H9 (cell line): Measurements from ENCODE around the gene CFAP45. TPM values are rescaled to one million over a fixed set of nuclear protein-coding genes. Genes with fewer than 3 reads are reported as not detected.

Experiments used
- DNase-seq: peaks from one replicate; pipeline ENCODE4 v3.0.0-alpha.2; 2017
- H2AFZ ChIP-seq: one replicate; pipeline ENCODE4 v1.6.1; 2013; ENCODE audit warnings: mild to moderate bottlenecking, low read length, control low read depth, moderate library complexity
- H2AK5ac ChIP-seq: 2 replicates; pipeline ENCODE4 v1.6.1; 2013; ENCODE audit warnings: low read length, control low read depth, mixed read lengths; ENCODE audit not compliant: insufficient read length
- H2BK120ac ChIP-seq: one replicate; pipeline ENCODE4 v1.6.1; 2013; ENCODE audit warnings: low read depth, mild to moderate bottlenecking, low read length, control low read depth, inconsistent platforms; ENCODE audit not compliant: poor library complexity, severe bottlenecking
- H2BK12ac ChIP-seq: 2 replicates; pipeline ENCODE4 v1.6.1; 2013; ENCODE audit warnings: low read length, control low read depth, mixed read lengths, low read depth; ENCODE audit not compliant: insufficient read length
- H2BK15ac ChIP-seq: 2 replicates; pipeline ENCODE4 v1.6.1; 2013; ENCODE audit warnings: low read depth, low read length, control low read depth
- H2BK20ac ChIP-seq: one replicate; pipeline ENCODE4 v1.6.1; 2013; ENCODE audit warnings: low read depth, mild to moderate bottlenecking, low read length, control low read depth, inconsistent platforms; ENCODE audit not compliant: poor library complexity, severe bottlenecking
- H2BK5ac ChIP-seq: 2 replicates; pipeline ENCODE4 v1.6.1; 2013; ENCODE audit warnings: low read length, control low read depth, mixed read lengths; ENCODE audit not compliant: insufficient read length
- H3K14ac ChIP-seq: 2 replicates; pipeline ENCODE4 v1.6.1; 2013; ENCODE audit warnings: low read length, control low read depth; ENCODE audit not compliant: insufficient read depth
- H3K18ac ChIP-seq: 2 replicates; pipeline ENCODE4 v1.6.1; 2013; ENCODE audit warnings: low read depth, mild to moderate bottlenecking, mixed read lengths, low read length, control low read depth; ENCODE audit not compliant: insufficient read length
- H3K23ac ChIP-seq: 2 replicates; pipeline ENCODE4 v1.6.1; 2013; ENCODE audit warnings: low read length, control low read depth, mixed read lengths, low read depth; ENCODE audit not compliant: insufficient read length
- H3K23me2 ChIP-seq: 2 replicates; pipeline ENCODE4 v1.6.1; 2013; ENCODE audit warnings: low read depth, mild to moderate bottlenecking, mixed read lengths, low read length, control low read depth; ENCODE audit not compliant: insufficient read length, poor library complexity, severe bottlenecking
- H3K27ac ChIP-seq: 2 replicates; pipeline ENCODE4 v1.5.1; 2013; ENCODE audit warnings: low read length, control low read depth, mixed read lengths, low read depth; ENCODE audit not compliant: insufficient read length
- H3K27me3 ChIP-seq: 2 replicates; pipeline ENCODE4 v1.6.1; 2013; ENCODE audit warnings: low read length, control low read depth, inconsistent platforms; ENCODE audit not compliant: insufficient read depth
- H3K4ac ChIP-seq: 2 replicates; pipeline ENCODE4 v1.6.1; 2013; ENCODE audit warnings: low read depth, mild to moderate bottlenecking, control low read depth, inconsistent platforms, low read length, moderate library complexity
- H3K4me1 ChIP-seq: 2 replicates; pipeline ENCODE4 v1.6.1; 2013; ENCODE audit warnings: low read length, control low read depth, inconsistent platforms; ENCODE audit not compliant: insufficient read depth
- H3K4me2 ChIP-seq: 2 replicates; pipeline ENCODE4 v1.6.1; 2013; ENCODE audit warnings: low read length, control low read depth, mixed read lengths; ENCODE audit not compliant: insufficient read length, insufficient read depth
- H3K56ac ChIP-seq: 2 replicates; pipeline ENCODE4 v1.6.1; 2013; ENCODE audit warnings: low read depth, mild to moderate bottlenecking, mixed read lengths, low read length, control low read depth; ENCODE audit not compliant: insufficient read length
- H3K79me1 ChIP-seq: 2 replicates; pipeline ENCODE4 v1.6.1; 2013; ENCODE audit warnings: low read depth, mild to moderate bottlenecking, moderate library complexity, low read length, control low read depth, inconsistent platforms; ENCODE audit not compliant: insufficient read depth, poor library complexity, severe bottlenecking
- H3K79me2 ChIP-seq: 2 replicates; pipeline ENCODE4 v1.6.1; 2013; ENCODE audit warnings: low read length, control low read depth, inconsistent platforms; ENCODE audit not compliant: insufficient read depth
- H3K9ac ChIP-seq: 2 replicates; pipeline ENCODE4 v1.6.1; 2013; ENCODE audit warnings: low read length, control low read depth, mixed read lengths; ENCODE audit not compliant: insufficient read length; ENCODE audit errors: extremely low read depth
- H3K9me3 ChIP-seq: one replicate; pipeline ENCODE4 v1.6.1; 2013; ENCODE audit warnings: low read depth, low read length, inconsistent platforms; ENCODE audit not compliant: control insufficient read depth
- H3T11ph ChIP-seq: one replicate; pipeline ENCODE4 v1.6.1; 2013; ENCODE audit warnings: mild to moderate bottlenecking, low read length, control low read depth, inconsistent platforms
- H4K20me1 ChIP-seq: one replicate; pipeline ENCODE4 v1.6.1; 2013; ENCODE audit not compliant: control insufficient read depth, insufficient read length, insufficient read depth
- H4K5ac ChIP-seq: 2 replicates; pipeline ENCODE4 v1.6.1; 2013; ENCODE audit warnings: low read depth, mild to moderate bottlenecking, mixed read lengths, low read length, control low read depth; ENCODE audit not compliant: insufficient read length
- H4K8ac ChIP-seq: replicated peaks from 2 replicates; pipeline ENCODE4 v1.6.1; 2013; ENCODE audit warnings: low read length, control low read depth, mixed read lengths, low read depth; ENCODE audit not compliant: insufficient read length
- H4K91ac ChIP-seq: 2 replicates; pipeline ENCODE4 v1.6.1; 2013; ENCODE audit warnings: low read depth, mild to moderate bottlenecking, moderate library complexity, mixed read lengths, low read length, control low read depth; ENCODE audit not compliant: insufficient read length
- H3K27ac Mint-ChIP-seq, 3 experiments: 2 replicates in 2 of 3; 3 replicates in 1 of 3; pipeline ENCODE4 v1.8.0; 2020 to 2021; ENCODE audit warnings: mixed read lengths in 3 of 3, mild to moderate bottlenecking in 1 of 3, moderate library complexity in 1 of 3
- H3K27me3 Mint-ChIP-seq: 2 replicates; pipeline ENCODE4 v1.8.0; 2021; ENCODE audit warnings: low read depth, mild to moderate bottlenecking, moderate library complexity, mixed read lengths
- H3K36me3 Mint-ChIP-seq, 3 experiments: 2 replicates in 2 of 3; 3 replicates in 1 of 3; pipeline ENCODE4 v1.8.0; 2020 to 2021; ENCODE audit warnings: low read depth in 3 of 3, mixed read lengths in 3 of 3; ENCODE audit not compliant: insufficient read depth in 1 of 3
- H3K4me1 Mint-ChIP-seq, 2 experiments: 2 replicates each; pipeline ENCODE4 v1.8.0; 2020; ENCODE audit warnings: mixed read lengths in 2 of 2
- H3K4me3 Mint-ChIP-seq, 2 experiments: 2 replicates in 1 of 2; 3 replicates in 1 of 2; pipeline ENCODE4 v1.8.0; 2020 to 2021; ENCODE audit warnings: mild to moderate bottlenecking in 2 of 2, mixed read lengths in 2 of 2, moderate library complexity in 1 of 2
- H3K9me3 Mint-ChIP-seq, 2 experiments: 2 replicates in 1 of 2; 3 replicates in 1 of 2; pipeline ENCODE4 v1.8.0; 2020; ENCODE audit warnings: mild to moderate bottlenecking in 2 of 2, mixed read lengths in 2 of 2, moderate library complexity in 1 of 2
- WGBS: extraction: QIAGEN DNeasy Blood & Tissue Kit; methylation state at CpG from one replicate; pipeline ENCODE4 v1.1.7; 2013; ENCODE audit warnings: missing lambda C conversion rate, low lambda C conversion rate, mixed read lengths; ENCODE audit not compliant: insufficient read length; ENCODE audit errors: extremely low coverage; 5-methylcytosine and 5-hydroxymethylcytosine counted together
- total RNA-seq: library from RNA; stranded (reverse); gene quantifications from 2 replicates; pipeline ENCODE4 v1.2.1, GENCODE V29; 2021
- TF ChIP-seq, protein P1 (sequence below): fragments of 200-600 bp; sonication (generic); conservative IDR thresholded peaks from 3 replicates; pipeline ENCODE4 v1.8.0; 2021; ENCODE audit warnings: antibody characterized with exemption, mild to moderate bottlenecking

Gene CFAP45
- total RNA-seq, 1 experiment from 2014 or later, result 0.85 TPM

DNA sequence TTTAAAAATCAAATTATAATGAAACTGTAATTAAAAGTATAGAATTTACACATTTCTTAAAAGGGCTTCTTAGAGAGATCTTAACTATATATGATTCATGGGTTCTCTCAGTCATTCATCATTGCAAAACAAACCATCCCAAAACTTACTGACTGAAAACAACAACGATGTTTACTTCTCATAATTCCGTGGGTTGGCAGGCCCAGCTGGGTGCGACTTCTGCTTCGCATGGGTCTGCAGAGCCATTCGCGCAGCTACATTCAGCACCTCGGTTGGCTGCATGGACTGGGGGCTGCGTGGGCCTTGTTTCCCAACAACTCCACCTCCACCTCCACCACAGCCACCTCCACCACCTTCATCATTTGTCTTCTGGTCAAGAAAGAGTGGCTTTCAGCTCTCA is 69.2 kb downstream of the CFAP45 start:
- no peak overlapping the region for H2BK5ac ChIP-seq
- no peak overlapping the region for H3K4ac ChIP-seq
- no peak overlapping the region for H4K91ac ChIP-seq
- H2BK15ac ChIP-seq, result no peak overlapping the region
- no peak overlapping the region for H4K8ac ChIP-seq
- H3K23ac ChIP-seq, result no peak overlapping the region
- H2BK120ac ChIP-seq, result no peak overlapping the region
- H3K4me2 ChIP-seq, result no peak overlapping the region
- no peak overlapping the region for H4K5ac ChIP-seq
- no peaks in the 10 kb centered on the region for H4K20me1 ChIP-seq
- H2BK20ac ChIP-seq, result no peak overlapping the region
- no peak overlapping the region for H2AK5ac ChIP-seq
- H3K14ac ChIP-seq, result no peak overlapping the region
- no peaks in the 10 kb centered on the region for H3K36me3 Mint-ChIP-seq
- no peaks in the 10 kb centered on the region for H3K79me1 ChIP-seq
- H3K4me1 Mint-ChIP-seq, result peaks cover 15 to 20% of the 10 kb centered on the region in 2 experiments
- H3K4me3 Mint-ChIP-seq, result no peak overlapping the region
- no peaks in the 10 kb centered on the region for H3K4me1 ChIP-seq
- WGBS, result no CpG with 5 or more reads among the region's 8 CpGs
- no peak overlapping the region for H2AFZ ChIP-seq
- no peaks in the 10 kb centered on the region for H3K9me3 Mint-ChIP-seq
- H3K18ac ChIP-seq, result no peak overlapping the region
- no peaks in the 10 kb centered on the region for H3K27me3 ChIP-seq
- no peaks in the 10 kb centered on the region for H3K9me3 ChIP-seq
- H3K56ac ChIP-seq, result no peak overlapping the region
- H3K9ac ChIP-seq, result no peak overlapping the region
- DNase-seq, result no peak
- no peak overlapping the region for H3K27ac ChIP-seq
- H3K27me3 Mint-ChIP-seq, result peaks cover 49% of the 10 kb centered on the region
- no peaks in the 10 kb centered on the region for H3K23me2 ChIP-seq
- no peak overlapping the region for H3T11ph ChIP-seq
- TF ChIP-seq, protein P1, sequence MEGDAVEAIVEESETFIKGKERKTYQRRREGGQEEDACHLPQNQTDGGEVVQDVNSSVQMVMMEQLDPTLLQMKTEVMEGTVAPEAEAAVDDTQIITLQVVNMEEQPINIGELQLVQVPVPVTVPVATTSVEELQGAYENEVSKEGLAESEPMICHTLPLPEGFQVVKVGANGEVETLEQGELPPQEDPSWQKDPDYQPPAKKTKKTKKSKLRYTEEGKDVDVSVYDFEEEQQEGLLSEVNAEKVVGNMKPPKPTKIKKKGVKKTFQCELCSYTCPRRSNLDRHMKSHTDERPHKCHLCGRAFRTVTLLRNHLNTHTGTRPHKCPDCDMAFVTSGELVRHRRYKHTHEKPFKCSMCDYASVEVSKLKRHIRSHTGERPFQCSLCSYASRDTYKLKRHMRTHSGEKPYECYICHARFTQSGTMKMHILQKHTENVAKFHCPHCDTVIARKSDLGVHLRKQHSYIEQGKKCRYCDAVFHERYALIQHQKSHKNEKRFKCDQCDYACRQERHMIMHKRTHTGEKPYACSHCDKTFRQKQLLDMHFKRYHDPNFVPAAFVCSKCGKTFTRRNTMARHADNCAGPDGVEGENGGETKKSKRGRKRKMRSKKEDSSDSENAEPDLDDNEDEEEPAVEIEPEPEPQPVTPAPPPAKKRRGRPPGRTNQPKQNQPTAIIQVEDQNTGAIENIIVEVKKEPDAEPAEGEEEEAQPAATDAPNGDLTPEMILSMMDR, result no peak
- H3K79me2 ChIP-seq, result no peaks in the 10 kb centered on the region
- H2BK12ac ChIP-seq, result no peak overlapping the region
- H3K27ac Mint-ChIP-seq, result no peak overlapping the region
